Spleen (tissue), 11 donors: Measurements from ENCODE around the gene HNRNPF. TPM values are rescaled to one million over a fixed set of nuclear protein-coding genes. Genes with fewer than 3 reads are reported as not detected.
A peak's percentile ranks its signal among the peaks of the same experiment; 100 is the strongest.

Experiments used
- DNase-seq: peaks from one replicate; pipeline ENCODE4 v3.0.0-alpha.2; 2020
- H3K27ac ChIP-seq, 8 donors: fragments of 200-600 bp; sonication (generic) in 7 of 8; 1 replicate in 4 of 8; 2 replicates in 4 of 8; pipeline versions ENCODE4 v1.5.0 to v1.8.0; 2016 to 2021; ENCODE audit warnings: inconsistent platforms in 4 of 8, mild to moderate bottlenecking in 4 of 8, moderate library complexity in 1 of 8
- H3K27me3 ChIP-seq, 7 donors: fragments of 200-600 bp; sonication (generic) in 6 of 7; replicated peaks in 1 of 7; 1 replicate in 4 of 7; 2 replicates in 3 of 7; pipeline versions ENCODE4 v1.5.0 to v1.8.0; 2016 to 2021; ENCODE audit warnings: inconsistent platforms in 3 of 7, mild to moderate bottlenecking in 1 of 7
- H3K36me3 ChIP-seq, 6 donors: fragments of 200-600 bp; sonication (generic) in 5 of 6; 1 replicate in 4 of 6; 2 replicates in 2 of 6; pipeline versions ENCODE4 v1.5.0 to v1.8.0; 2016 to 2021; ENCODE audit warnings: inconsistent platforms in 2 of 6
- H3K4me1 ChIP-seq, 6 donors: fragments of 200-600 bp; sonication (generic) in 5 of 6; 1 replicate in 3 of 6; 2 replicates in 3 of 6; pipeline versions ENCODE4 v1.5.0 to v1.8.0; 2016 to 2021; ENCODE audit warnings: inconsistent platforms in 3 of 6
- H3K4me3 ChIP-seq, 8 donors: fragments of 200-600 bp; sonication (generic) in 7 of 8; 1 replicate in 4 of 8; 2 replicates in 4 of 8; pipeline versions ENCODE4 v1.5.0 to v1.8.0; 2016 to 2021; ENCODE audit warnings: inconsistent platforms in 4 of 8, mild to moderate bottlenecking in 4 of 8, moderate library complexity in 2 of 8
- H3K9me3 ChIP-seq, 8 donors: fragments of 200-600 bp; sonication (generic) in 7 of 8; 1 replicate in 4 of 8; 2 replicates in 4 of 8; pipeline versions ENCODE4 v1.5.0 to v1.8.0; 2016 to 2021; ENCODE audit warnings: inconsistent platforms in 4 of 8
- CTCF ChIP-seq, 11 experiments: fragments of 200-600 bp in 7 of 11; fragments of 450-650 bp in 4 of 11; sonication (generic) in 4 of 11; IDR thresholded peaks in 8 of 11; conservative IDR thresholded peaks in 3 of 11; 1 replicate in 7 of 11; 2 replicates in 4 of 11; pipeline versions ENCODE4 v1.4.0 to v1.8.0; 2016 to 2021; ENCODE audit warnings: antibody characterized with exemption in 11 of 11, inconsistent platforms in 4 of 11, mild to moderate bottlenecking in 1 of 11
- POLR2A ChIP-seq, 3 donors: fragments of 450-650 bp; IDR thresholded peaks; one replicate each; pipeline ENCODE4 v1.5.1; 2017; ENCODE audit warnings: antibody characterized with exemption in 3 of 3, mild to moderate bottlenecking in 1 of 3
- POLR2AphosphoS5 ChIP-seq, 3 donors: sonication (generic); formaldehyde crosslinking; IDR thresholded peaks; one replicate each; pipeline ENCODE4 v1.5.1; 2017; ENCODE audit warnings: antibody characterized with exemption in 3 of 3
- WGBS, 5 donors: extraction: QIAGEN DNeasy Blood & Tissue Kit in 3 of 5; methylation state at CpG; one replicate each; pipeline versions ENCODE4 v1.1.5 to v1.1.7; 2013 to 2018; 5-methylcytosine and 5-hydroxymethylcytosine counted together
- intact Hi-C: fragments of 100-400 bp; cut with DNase I; formaldehyde crosslinking; loops from one replicate; pipeline ENCODE4 v1.15.0; 2023; ENCODE audit warnings: low total_unique reads
- polyA plus RNA-seq, 3 donors: library from polyadenylated mRNA; stranded (reverse); fragments of 200-250 nt; gene quantifications; one replicate each; pipeline ENCODE4 v1.2.1, GENCODE V29; 2013
- total RNA-seq, 7 donors: library from RNA; depleted of rRNA in 3 of 7; stranded (reverse); fragments of >200 nt in 3 of 7; fragmentation: NEBNext Ultra II Directional in 4 of 7; extraction: Animal tissue kit (Norgen Biotek cat#: 25700) in 4 of 7; gene quantifications; one replicate each; pipeline versions ENCODE4 v1.1.0 to v1.2.1, GENCODE V29; 2016 to 2021
- donor health status: healthy with polysubstance abuse.
- donor health status: DM: no; HTN: no; CAD: no; lungs with moderate emphysema.
- donor health status: DM: no; HTN: no; CAD: no.
- donor health status: Bipolar disorder and iron deficiency.
- donor health status: healthy.
- donor health status: DM: no; HTN: no; CAD: no.
- donor health status: DM: yes; HTN: yes; CAD: no.

HNRNPF gene
- total and polyA plus RNA-seq, 10 donors: 82.8 to 253 (median 173) TPM

DNA sequence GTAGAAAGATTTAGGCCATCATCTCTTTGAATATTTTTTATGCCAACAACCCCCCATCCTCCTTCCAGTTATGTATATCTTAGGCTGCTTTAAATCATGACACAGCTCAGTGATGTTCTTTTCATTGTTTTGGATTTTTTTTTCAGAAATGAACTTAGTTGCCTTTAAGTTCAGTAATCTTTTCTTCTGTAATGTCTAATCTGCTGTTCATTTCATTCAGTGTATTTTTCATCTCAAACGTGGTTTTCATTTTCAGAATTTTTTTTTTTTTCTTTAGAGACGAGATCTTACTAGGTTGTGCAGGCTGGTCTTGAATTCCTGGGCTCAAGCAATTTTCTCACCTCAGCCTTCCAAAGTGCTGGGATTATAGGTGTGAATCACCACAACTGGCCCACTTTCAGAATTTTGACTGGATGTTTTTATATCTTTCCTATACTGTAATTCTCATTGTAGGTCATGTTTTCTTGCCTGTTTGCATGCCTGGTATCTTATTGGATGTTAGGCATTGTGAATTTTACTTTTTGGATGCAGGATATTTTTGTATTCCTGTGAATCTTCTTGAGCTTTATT, 36.0 kb upstream of the HNRNPF start:
- Histone ChIP-seq H3K4me3 (no peak overlapping the region), H3K9me3 (peaks cover 0 to 7% (median 0%) of the 10 kb centered on the region in 8 donors), H3K4me1 (peaks cover 0 to 23% (median 8%) of the 10 kb centered on the region in 6 donors), H3K36me3 (peaks cover 0 to 14% (median 0%) of the 10 kb centered on the region in 6 donors), H3K27ac (peak overlapping the region in 1 of 8 donors; percentile 26), H3K27me3 (no peaks in the 10 kb centered on the region)
- intact Hi-C loops: no loop called here
- WGBS, 5 donors: 86 to 95% (median 92%) methylated on average over 2 of the region's 2 CpGs
- TF ChIP-seq CTCF (IDR thresholded peaks at IDR 0.05 in 8 of 11, conservative IDR thresholded peaks at IDR 0.05 in 3 of 11) (no peak), POLR2AphosphoS5 (IDR thresholded peaks at IDR 0.05) (no peak), POLR2A (IDR thresholded peaks at IDR 0.05) (no peak)
- DNase-seq: no peak

GRCh38 chr10:43444323-43444722, 35.3 kb upstream of the HNRNPF start:
- 82 to 94% (median 90%) methylated on average over 7 of the region's 7 CpGs for WGBS, 5 donors
- Histone ChIP-seq H3K27ac (peak overlapping the region in 1 of 8 donors; percentile 26), H3K4me3 (no peak overlapping the region), H3K9me3 (peaks cover 0 to 7% (median 0%) of the 10 kb centered on the region in 8 donors), H3K4me1 (peaks cover 0 to 29% (median 15%) of the 10 kb centered on the region in 6 donors), H3K27me3 (no peaks in the 10 kb centered on the region), H3K36me3 (peaks cover 0 to 14% (median 0%) of the 10 kb centered on the region in 6 donors)
- no peak for TF ChIP-seq CTCF (IDR thresholded peaks at IDR 0.05 in 8 of 11, conservative IDR thresholded peaks at IDR 0.05 in 3 of 11)
- TF ChIP-seq POLR2A (IDR thresholded peaks at IDR 0.05): no peak
- no peak for TF ChIP-seq POLR2AphosphoS5 (IDR thresholded peaks at IDR 0.05)
- DNase-seq: no peak
- intact Hi-C loops: no loop called here

DNA sequence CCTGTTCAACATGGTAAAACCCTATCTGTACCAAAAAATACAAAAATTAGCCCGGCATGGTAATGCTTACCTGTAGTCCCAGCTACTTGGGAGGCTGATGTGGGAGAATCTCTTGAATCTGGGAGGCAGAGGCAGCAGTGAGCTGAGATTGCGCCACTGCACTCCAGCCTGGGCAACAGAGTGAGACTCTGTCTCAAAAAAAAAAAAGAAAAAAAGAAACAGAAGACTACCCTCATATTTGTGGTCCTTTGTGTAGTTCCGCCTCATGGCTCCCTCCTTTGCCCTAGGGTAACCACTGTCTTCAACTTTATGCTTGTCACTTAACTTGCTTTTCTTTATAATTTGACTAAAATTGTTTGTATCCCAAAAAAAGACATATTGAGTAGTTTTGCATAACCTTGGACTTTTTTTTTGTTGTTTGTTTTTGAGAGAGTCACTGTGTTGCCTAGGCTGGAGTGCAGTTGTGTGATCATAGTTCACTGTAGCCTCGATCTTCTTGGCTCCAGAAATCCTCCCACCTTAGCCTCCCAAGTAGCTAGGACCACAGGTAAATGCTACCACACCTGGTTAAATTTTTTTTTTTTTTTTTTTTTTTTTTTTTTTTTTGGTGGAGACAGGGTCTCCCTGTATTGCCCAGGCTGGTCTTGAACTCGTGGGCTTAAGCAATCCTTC, 31.6 kb upstream of the HNRNPF start:
- intact Hi-C loops: no loop called here
- Histone ChIP-seq H3K27me3 (no peaks in the 10 kb centered on the region), H3K36me3 (peaks cover 0 to 5% (median 0%) of the 10 kb centered on the region in 6 donors), H3K9me3 (no peaks in the 10 kb centered on the region), H3K4me1 (peaks cover 3 to 52% (median 28%) of the 10 kb centered on the region in 6 donors), H3K4me3 (no peak overlapping the region), H3K27ac (peak overlapping the region in 4 of 8 donors; percentile 37 to 75 (median 64))
- no peak for DNase-seq
- TF ChIP-seq POLR2AphosphoS5 (IDR thresholded peaks at IDR 0.05): no peak
- WGBS, 5 donors: 78 to 91% (median 83%) methylated on average over 5 of the region's 5 CpGs

DNA sequence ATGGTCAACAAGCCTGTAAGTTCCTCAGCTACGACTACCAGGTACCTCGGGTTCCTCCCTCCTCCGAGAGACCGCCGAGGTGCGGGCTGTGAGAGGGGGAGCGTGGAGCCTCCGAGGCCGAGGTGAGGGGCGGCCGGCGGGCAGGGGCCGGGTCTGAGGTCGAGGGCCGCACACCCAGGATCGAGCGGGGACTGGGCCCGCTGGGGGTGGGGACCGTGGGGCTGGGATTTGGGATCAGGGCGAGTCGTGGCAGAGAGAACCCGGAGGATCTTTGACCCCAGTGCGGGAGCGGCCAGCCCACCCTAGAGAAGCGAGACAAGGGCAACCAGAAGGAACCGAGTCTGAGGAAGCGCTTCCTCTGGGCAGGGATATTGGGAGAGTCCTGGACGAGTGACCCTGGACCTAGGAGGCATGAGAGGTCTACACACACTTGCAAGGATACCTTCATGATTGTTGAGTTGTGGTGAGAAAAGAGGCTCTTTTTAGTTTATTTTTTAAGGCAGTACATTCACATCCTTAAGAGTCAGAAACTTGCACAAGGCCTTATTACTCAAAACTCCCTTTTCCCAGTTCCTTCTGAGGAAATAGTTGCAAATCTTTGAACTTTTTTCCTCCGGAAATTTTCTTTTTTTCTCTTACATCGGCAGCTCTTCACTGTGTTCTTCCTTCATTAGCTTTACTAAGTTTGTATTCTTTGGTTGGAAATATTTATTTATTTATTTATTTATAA, 28.3 kb upstream of the HNRNPF start:
- Histone ChIP-seq H3K4me1 (peaks cover 3 to 62% (median 36%) of the 10 kb centered on the region in 6 donors), H3K36me3 (no peaks in the 10 kb centered on the region), H3K4me3 (peak overlapping the region; percentile 47 to 83 (median 66)), H3K27ac (peak overlapping the region; percentile 93 to 99 (median 98)), H3K9me3 (no peaks in the 10 kb centered on the region), H3K27me3 (no peaks in the 10 kb centered on the region)
- WGBS, 5 donors: 6 to 12% (median 8%) methylated on average over 23 to 30 of the region's 30 CpGs
- TF ChIP-seq CTCF (IDR thresholded peaks at IDR 0.05 in 8 of 11, conservative IDR thresholded peaks at IDR 0.05 in 3 of 11) (no peak), POLR2A (IDR thresholded peaks at IDR 0.05) (no peak), POLR2AphosphoS5 (IDR thresholded peaks at IDR 0.05) (no peak)
- no peak for DNase-seq
- intact Hi-C loops: no loop called here
